ENCODE results near the gene RASA3. TPM values are rescaled to one million over a fixed set of nuclear protein-coding genes. Genes with fewer than 3 reads are reported as not detected.

The RASA3 gene
- total and polyA plus RNA-seq, 11 donors: 4.8 to 24.2 (median 9.7) TPM

DNA sequence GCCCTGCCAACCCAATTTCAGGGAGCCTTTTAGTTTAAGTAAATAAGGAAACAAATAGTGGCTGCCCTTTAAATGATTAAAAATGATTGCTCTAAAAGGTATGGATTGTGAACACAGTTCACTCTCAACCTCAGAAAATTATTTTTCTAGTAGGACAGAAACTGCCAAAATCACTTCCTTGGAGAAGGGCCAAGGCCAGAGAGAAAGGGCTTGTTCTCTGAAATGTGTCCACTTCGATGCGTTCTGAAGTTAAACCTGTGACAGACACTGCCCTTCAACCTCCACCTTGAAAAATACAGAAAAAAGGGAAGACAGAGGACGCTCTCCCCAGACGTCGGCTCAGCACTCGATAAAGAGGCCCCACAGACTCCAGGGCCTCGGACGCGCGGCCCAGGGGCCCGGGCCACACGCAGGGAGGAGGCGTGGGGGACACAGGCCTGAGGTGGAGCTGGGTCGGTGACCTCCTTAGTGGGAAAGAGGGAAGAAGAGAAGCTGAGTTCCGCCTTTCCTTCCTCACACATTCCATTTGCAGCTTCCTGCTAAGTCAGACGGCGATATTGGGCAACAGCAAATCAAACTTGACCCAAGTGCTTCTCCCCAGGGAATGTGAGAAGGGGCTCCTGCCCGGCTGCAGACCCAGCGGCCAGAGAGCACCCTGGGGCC lies 63.6 kb downstream of the RASA3 start:
- no peaks in the 10 kb centered on the region for H3K9me3 ChIP-seq
- H3K4me3 ChIP-seq: peak overlapping the region in 2 of 12 donors; percentile 10 to 15
- TF ChIP-seq, protein P1, sequence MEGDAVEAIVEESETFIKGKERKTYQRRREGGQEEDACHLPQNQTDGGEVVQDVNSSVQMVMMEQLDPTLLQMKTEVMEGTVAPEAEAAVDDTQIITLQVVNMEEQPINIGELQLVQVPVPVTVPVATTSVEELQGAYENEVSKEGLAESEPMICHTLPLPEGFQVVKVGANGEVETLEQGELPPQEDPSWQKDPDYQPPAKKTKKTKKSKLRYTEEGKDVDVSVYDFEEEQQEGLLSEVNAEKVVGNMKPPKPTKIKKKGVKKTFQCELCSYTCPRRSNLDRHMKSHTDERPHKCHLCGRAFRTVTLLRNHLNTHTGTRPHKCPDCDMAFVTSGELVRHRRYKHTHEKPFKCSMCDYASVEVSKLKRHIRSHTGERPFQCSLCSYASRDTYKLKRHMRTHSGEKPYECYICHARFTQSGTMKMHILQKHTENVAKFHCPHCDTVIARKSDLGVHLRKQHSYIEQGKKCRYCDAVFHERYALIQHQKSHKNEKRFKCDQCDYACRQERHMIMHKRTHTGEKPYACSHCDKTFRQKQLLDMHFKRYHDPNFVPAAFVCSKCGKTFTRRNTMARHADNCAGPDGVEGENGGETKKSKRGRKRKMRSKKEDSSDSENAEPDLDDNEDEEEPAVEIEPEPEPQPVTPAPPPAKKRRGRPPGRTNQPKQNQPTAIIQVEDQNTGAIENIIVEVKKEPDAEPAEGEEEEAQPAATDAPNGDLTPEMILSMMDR (IDR thresholded peaks at IDR 0.05): no peak
- TF ChIP-seq POLR2A (IDR thresholded peaks at IDR 0.05): no peak
- DNase-seq (peak in 3 of 5 donors; percentile 26 to 58 (median 46)), ATAC-seq (no peak)
- intact Hi-C loops (cut with DNase I): loop anchor here in 3 of 10 donors (5.0 to 10.0 kb wide), 3 partner anchors 54 to 66 kb away; partner anchors contain the start of gene RASA3 (in 2 of the 3)
- peaks cover 0 to 54% (median 41%) of the 10 kb centered on the region in 12 donors for H3K4me1 ChIP-seq
- H3K27me3 ChIP-seq: no peaks in the 10 kb centered on the region
- peak overlapping the region; percentile 35 to 99 (median 77) for H3K27ac ChIP-seq
- H3K36me3 ChIP-seq: peaks cover 0 to 22% (median 0%) of the 10 kb centered on the region in 9 donors
- 55 to 65% (median 61%) methylated on average over 19 of the region's 19 CpGs for WGBS, 4 donors

DNA sequence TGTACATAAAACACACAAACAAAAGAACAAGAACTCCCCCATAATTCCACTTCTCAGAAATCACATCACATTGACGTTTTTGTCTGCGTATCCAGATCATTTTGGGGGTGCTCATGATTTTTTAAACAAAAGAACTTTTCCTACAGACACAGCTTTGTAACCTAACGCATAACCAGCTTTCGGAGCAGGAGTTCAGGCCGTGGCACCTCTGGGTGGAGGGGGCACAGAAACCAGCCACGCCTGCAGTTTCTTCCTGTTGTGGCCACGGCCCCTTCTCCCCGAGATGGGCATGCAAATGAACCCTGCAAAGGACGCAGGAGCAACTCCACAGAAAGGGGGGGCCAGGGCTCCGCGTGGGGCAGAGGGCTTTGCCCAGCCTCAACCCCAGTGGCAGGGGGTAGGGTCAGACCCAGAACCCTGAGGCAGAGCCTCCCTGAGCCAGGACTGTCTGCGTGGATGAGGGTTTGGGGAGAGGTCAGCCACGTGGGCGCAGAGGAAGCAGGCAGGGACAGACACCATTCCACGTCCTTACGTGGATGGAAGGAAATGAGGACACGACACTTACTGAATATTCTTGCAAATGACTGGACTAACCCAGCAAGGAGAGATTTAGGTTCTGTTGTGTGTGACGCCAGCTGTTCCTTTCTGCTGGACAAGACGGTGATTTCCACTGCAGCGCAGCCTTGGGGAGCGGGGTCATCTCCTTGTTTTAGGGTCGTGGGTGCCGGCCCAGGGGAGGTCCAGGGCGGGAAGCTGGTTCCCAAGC lies 64.4 kb downstream of the RASA3 start:
- ATAC-seq (no peak), DNase-seq (peak in 3 of 5 donors; percentile 17 to 70 (median 29))
- Histone ChIP-seq H3K27ac (peak overlapping the region in 11 of 12 donors; percentile 35 to 99 (median 78)), H3K27me3 (no peaks in the 10 kb centered on the region), H3K36me3 (peaks cover 0 to 16% (median 0%) of the 10 kb centered on the region in 9 donors), H3K9me3 (no peaks in the 10 kb centered on the region), H3K4me1 (peaks cover 0 to 61% (median 48%) of the 10 kb centered on the region in 12 donors), H3K4me3 (peak overlapping the region in 1 of 12 donors; percentile 37)
- 72 to 83% (median 81%) methylated on average over 24 of the region's 24 CpGs for WGBS, 4 donors
- intact Hi-C loops (cut with DNase I): loop anchor here in 3 of 10 donors (5.0 to 10.0 kb wide), 3 partner anchors 54 to 67 kb away; partner anchors contain the start of gene RASA3 (in 2 of the 3)
- TF ChIP-seq, protein P1 (IDR thresholded peaks at IDR 0.05): no peak
- TF ChIP-seq POLR2A (IDR thresholded peaks at IDR 0.05): no peak

DNA sequence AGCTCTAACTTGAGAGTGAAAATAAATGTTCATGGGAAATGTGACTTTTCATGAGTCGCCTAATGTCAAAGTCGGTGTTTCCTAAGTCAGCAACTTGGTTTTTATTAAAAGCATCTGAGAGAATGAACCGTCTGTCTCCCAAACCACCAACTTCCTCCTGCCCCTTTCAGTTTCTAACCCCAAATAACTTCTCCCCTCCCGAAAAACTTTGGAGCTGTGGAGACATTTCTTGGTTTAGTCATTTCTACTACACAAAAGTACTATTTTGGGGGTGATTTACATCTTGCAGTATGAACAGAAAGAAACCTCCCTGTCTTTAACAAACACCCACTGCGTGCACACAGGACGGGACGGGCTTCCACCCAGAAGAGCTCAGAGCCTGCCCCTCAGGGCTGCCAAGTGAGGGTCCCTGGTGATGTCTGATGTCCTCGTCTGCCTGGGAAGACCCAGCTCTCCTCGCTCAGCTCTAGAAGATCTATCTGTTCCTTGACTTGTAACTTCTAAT lies 65.0 kb downstream of the RASA3 start:
- peak overlapping the region in 1 of 12 donors; percentile 37 for H3K4me3 ChIP-seq
- no peak for ATAC-seq
- H3K27ac ChIP-seq: peak overlapping the region in 11 of 12 donors; percentile 19 to 99 (median 78)
- no peaks in the 10 kb centered on the region for H3K27me3 ChIP-seq
- TF ChIP-seq, protein P1 (IDR thresholded peaks at IDR 0.05): no peak
- TF ChIP-seq POLR2A (IDR thresholded peaks at IDR 0.05): no peak
- H3K36me3 ChIP-seq: peaks cover 0 to 16% (median 0%) of the 10 kb centered on the region in 9 donors
- WGBS, 4 donors: 69 to 81% (median 76%) methylated on average over 9 of the region's 9 CpGs
- no peaks in the 10 kb centered on the region for H3K9me3 ChIP-seq
- peaks cover 0 to 68% (median 50%) of the 10 kb centered on the region in 12 donors for H3K4me1 ChIP-seq
- DNase-seq: peak in 3 of 5 donors; percentile 22 to 51 (median 26)
- intact Hi-C loops (cut with DNase I): loop anchor here in 3 of 10 donors (5.0 to 10.0 kb wide), 3 partner anchors 55 to 67 kb away; partner anchors contain the start of gene RASA3 (in 2 of the 3)
